H1 (cell line): ENCODE results near the gene SLC24A1. TPM values are rescaled to one million over a fixed set of nuclear protein-coding genes. Genes with fewer than 3 reads are reported as not detected.

ENCODE experiments used
- CTCF ChIA-PET: fragments of 300-600 bp; sonication (Branson Sonifier 250); formaldehyde crosslinking; loops from one replicate; lab custom pipeline; 2021; ENCODE audit not compliant: partially characterized antibody; lab: Charles Lee
- POLR2A ChIA-PET: fragments of 300-600 bp; sonication (Branson Sonifier 250); formaldehyde crosslinking; loops from one replicate; lab custom pipeline; 2021; ENCODE audit warnings: inconsistent platforms; ENCODE audit not compliant: partially characterized antibody; lab: Charles Lee
- DNase-seq, 2 experiments: peaks; one replicate each; pipeline versions ENCODE4 v3.0.0 to v3.0.0-alpha.2; 2010 to 2022; ENCODE audit warnings: low spot score in 2 of 2, low read depth in 1 of 2, mixed read lengths in 1 of 2
- FAIRE-seq: peaks from 2 replicates; lab custom pipeline; 2011; peaks lifted over from hg19 to GRCh38; lab: Jason Lieb, UNC
- H2AFZ ChIP-seq: 2 replicates; pipeline ENCODE4 v1.8.1; 2012; ENCODE audit warnings: low read length, inconsistent platforms
- H2AK5ac ChIP-seq: 2 replicates; pipeline ENCODE4 v1.6.1; 2013; ENCODE audit warnings: low read depth, low read length
- H2BK120ac ChIP-seq: replicated peaks from 2 replicates; pipeline ENCODE3; 2013; ENCODE audit warnings: low read depth, low read length, inconsistent platforms
- H2BK12ac ChIP-seq: 2 replicates; pipeline ENCODE4 v1.6.1; 2013; ENCODE audit warnings: low read depth, low read length
- H2BK15ac ChIP-seq: 2 replicates; pipeline ENCODE4 v1.6.1; 2013; ENCODE audit warnings: low read length
- H2BK20ac ChIP-seq: 2 replicates; pipeline ENCODE4 v1.6.1; 2013; ENCODE audit warnings: low read length
- H2BK5ac ChIP-seq: 2 replicates; pipeline ENCODE4 v1.6.1; 2013; ENCODE audit warnings: low read depth, low read length
- H3K14ac ChIP-seq: 2 replicates; pipeline ENCODE4 v1.6.1; 2013; ENCODE audit warnings: inconsistent platforms; ENCODE audit not compliant: insufficient read length
- H3K18ac ChIP-seq: 2 replicates; pipeline ENCODE4 v1.6.1; 2013; ENCODE audit warnings: low read length; ENCODE audit errors: extremely low read depth
- H3K23ac ChIP-seq: 2 replicates; pipeline ENCODE4 v1.6.1; 2013; ENCODE audit warnings: inconsistent platforms; ENCODE audit not compliant: insufficient read length
- H3K23me2 ChIP-seq: 2 replicates; pipeline ENCODE4 v1.6.1; 2013; ENCODE audit warnings: low read depth, low read length
- H3K27ac ChIP-seq: 2 replicates; pipeline ENCODE4 v1.6.1; 2011; ENCODE audit warnings: low read depth, low read length, inconsistent platforms
- H3K27me3 ChIP-seq, 4 experiments: replicated peaks in 1 of 4; 1 replicate in 1 of 4; 2 replicates in 3 of 4; pipeline versions ENCODE4 v1.6.1 to v1.8.1; 2011 to 2013; ENCODE audit warnings: low read length in 3 of 4, mild to moderate bottlenecking in 3 of 4, inconsistent platforms in 2 of 4, mixed read lengths in 2 of 4, moderate library complexity in 1 of 4; ENCODE audit not compliant: control insufficient read depth in 3 of 4, insufficient read depth in 3 of 4; ENCODE audit errors: extremely low read depth in 1 of 4
- H3K36me3 ChIP-seq, 4 experiments: 2 replicates each; pipeline versions ENCODE4 v1.6.1 to v1.8.1; 2011 to 2013; ENCODE audit warnings: mild to moderate bottlenecking in 4 of 4, low read length in 3 of 4, moderate library complexity in 2 of 4, control low read depth in 1 of 4, inconsistent platforms in 1 of 4; ENCODE audit not compliant: insufficient read depth in 4 of 4, control insufficient read depth in 2 of 4
- H3K4ac ChIP-seq: replicated peaks from 2 replicates; pipeline ENCODE3; 2013; ENCODE audit warnings: low read length, low read depth, mixed read lengths, inconsistent platforms; ENCODE audit not compliant: insufficient read length
- H3K4me1 ChIP-seq, 4 experiments: replicated peaks in 1 of 4; 1 replicate in 1 of 4; 2 replicates in 3 of 4; pipeline versions ENCODE4 v1.6.1 to v1.8.1; 2011 to 2013; ENCODE audit warnings: low read length in 3 of 4, inconsistent platforms in 2 of 4, mixed read lengths in 1 of 4; ENCODE audit not compliant: insufficient read depth in 4 of 4, control insufficient read depth in 3 of 4
- H3K4me2 ChIP-seq, 2 experiments: 2 replicates each; pipeline versions ENCODE4 v1.6.1 to v1.8.1; 2011 to 2013; ENCODE audit warnings: low read depth in 2 of 2, low read length in 2 of 2, control low read depth in 1 of 2, inconsistent platforms in 1 of 2, mild to moderate bottlenecking in 1 of 2; ENCODE audit not compliant: insufficient read depth in 1 of 2
- H3K4me3 ChIP-seq, 4 experiments: fragments of 200-600, 300-600 bp in 1 of 4; sonication (generic), shearing (Covaris generic), sonication (Bioruptor Twin) in 1 of 4; 2 replicates each; pipeline versions ENCODE4 v1.5.1 to v1.8.1; 2011 to 2016; ENCODE audit warnings: low read length in 4 of 4, low read depth in 3 of 4, control low read depth in 2 of 4, inconsistent platforms in 2 of 4, mild to moderate bottlenecking in 2 of 4, mixed read lengths in 1 of 4, moderate library complexity in 1 of 4; ENCODE audit not compliant: insufficient read depth in 2 of 4; ENCODE audit errors: extremely low read depth in 1 of 4
- H3K56ac ChIP-seq: replicated peaks from 2 replicates; pipeline ENCODE3; 2013; ENCODE audit warnings: low read depth, mild to moderate bottlenecking, mixed read lengths, low read length, inconsistent platforms; ENCODE audit not compliant: insufficient read length
- H3K79me1 ChIP-seq: 2 replicates; pipeline ENCODE4 v1.6.1; 2013; ENCODE audit warnings: low read depth, low read length, control low read depth
- H3K79me2 ChIP-seq, 2 experiments: 2 replicates each; pipeline versions ENCODE4 v1.6.1 to v1.8.1; 2012 to 2013; ENCODE audit warnings: low read length in 2 of 2, mild to moderate bottlenecking in 2 of 2, inconsistent platforms in 1 of 2; ENCODE audit not compliant: insufficient read depth in 2 of 2, control insufficient read depth in 1 of 2
- H3K9ac ChIP-seq, 4 experiments: replicated peaks in 1 of 4; 1 replicate in 1 of 4; 2 replicates in 3 of 4; pipeline versions ENCODE4 v1.6.1 to v1.8.1; 2011 to 2013; ENCODE audit warnings: low read depth in 3 of 4, low read length in 3 of 4, control low read depth in 2 of 4, mild to moderate bottlenecking in 2 of 4, moderate library complexity in 2 of 4, inconsistent platforms in 1 of 4; ENCODE audit errors: extremely low read depth in 1 of 4
- H3K9me3 ChIP-seq, 2 experiments: 2 replicates each; pipeline versions ENCODE4 v1.6.1 to v1.8.1; 2012 to 2013; ENCODE audit warnings: mild to moderate bottlenecking in 2 of 2, moderate library complexity in 2 of 2, control low read depth in 1 of 2, inconsistent platforms in 1 of 2, low read depth in 1 of 2, low read length in 1 of 2, mixed read lengths in 1 of 2; ENCODE audit not compliant: insufficient read depth in 2 of 2
- H4K20me1 ChIP-seq, 2 experiments: replicated peaks in 1 of 2; 2 replicates each; pipeline versions ENCODE3 to v1.8.1; 2011 to 2013; ENCODE audit warnings: inconsistent platforms in 2 of 2, low read length in 2 of 2, mild to moderate bottlenecking in 1 of 2; ENCODE audit not compliant: insufficient read depth in 2 of 2, control insufficient read depth in 1 of 2
- H4K5ac ChIP-seq: 2 replicates; pipeline ENCODE4 v1.6.1; 2013; ENCODE audit warnings: low read length, low read depth, mixed read lengths, inconsistent platforms; ENCODE audit not compliant: insufficient read length
- H4K8ac ChIP-seq: 2 replicates; pipeline ENCODE4 v1.8.0; 2013; ENCODE audit warnings: mild to moderate bottlenecking, moderate library complexity, low read length, inconsistent platforms; ENCODE audit not compliant: insufficient read depth; ENCODE audit errors: extremely low read depth
- H4K91ac ChIP-seq: replicated peaks from 2 replicates; pipeline ENCODE3; 2013; ENCODE audit warnings: low read length, mixed read lengths, inconsistent platforms; ENCODE audit not compliant: insufficient read length
- USF2 ChIP-seq: IDR thresholded peaks from 2 replicates; pipeline ENCODE4 v1.6.1; 2011; ENCODE audit warnings: low read length, improper control_type of control experiment
- WGBS, 2 experiments: shearing (Covaris generic) in 1 of 2; methylation state at CpG; one replicate each; pipeline versions ENCODE4 v1.1.6 to v1.1.7; 2013 to 2015; ENCODE audit warnings: low lambda C conversion rate in 2 of 2, mixed read lengths in 2 of 2, inconsistent platforms in 1 of 2, low coverage in 1 of 2, missing lambda C conversion rate in 1 of 2; ENCODE audit not compliant: insufficient replicate concordance in 2 of 2, insufficient coverage in 1 of 2, insufficient read length in 1 of 2; ENCODE audit errors: extremely low coverage in 1 of 2, missing lambda C conversion rate in 1 of 2; 5-methylcytosine and 5-hydroxymethylcytosine counted together
- polyA plus RNA-seq, 7 experiments: library from polyadenylated mRNA; depleted of rRNA in 3 of 7; stranded (reverse) in 5 of 7; unstranded in 2 of 7; fragments of >200 nt in 5 of 7; fragments of 200-250 nt in 2 of 7; gene quantifications; 1 replicate in 5 of 7; 2 replicates in 1 of 7; 4 replicates in 1 of 7; pipeline versions ENCODE4 v1.2.1 to v1.2.3, GENCODE V29; 2011 to 2013; ENCODE audit warnings: missing spikeins in 2 of 7, mixed read lengths in 2 of 7
- total RNA-seq: library from RNA; stranded (reverse); fragmentation: NEBNext Ultra II Directional; extraction: Animal tissue kit (Norgen Biotek cat#: 25700); gene quantifications from 2 replicates; pipeline ENCODE4 v1.2.1, GENCODE V29; 2021
- TF ChIP-seq, protein P1 (sequence below), 3 experiments: IDR thresholded peaks; 1 replicate in 2 of 3; 2 replicates in 1 of 3; pipeline versions ENCODE4 v1.5.1 to v1.6.1; 2011; ENCODE audit warnings: low read length in 3 of 3, mild to moderate bottlenecking in 3 of 3, inconsistent platforms in 2 of 3, low read depth in 1 of 3, moderate library complexity in 1 of 3; ENCODE audit not compliant: insufficient read depth in 1 of 3; ENCODE audit errors: control extremely low read depth in 1 of 3

The SLC24A1 gene
- total and polyA plus RNA-seq, 2 of the 8 experiments (the other 6 are each of a cell fraction or from before 2014, with no cell fraction given): 4.9 to 6.6 TPM

- Histone ChIP-seq H4K5ac (no peak overlapping the region), H3K36me3 (no peaks in the 10 kb centered on the region), H3K9ac (no peak overlapping the region), H3K9me3 (no peaks in the 10 kb centered on the region), H2BK12ac (peak overlapping the region; percentile 75; the same call in 1 of the 2 replicates), H3K4me3 (no peak overlapping the region), H3K79me1 (no peaks in the 10 kb centered on the region), H4K20me1 (no peaks in the 10 kb centered on the region), H3K4me1 (peaks cover 0 to 3% (median 0%) of the 10 kb centered on the region in 4 experiments; a peak in 1 of 7 replicates), H3K27me3 (no peaks in the 10 kb centered on the region; a peak in 1 of 7 replicates), H2BK120ac (no peak overlapping the region), H2BK5ac (0 out of 2 replicates have a peak overlapping the region, but pooled peaks have one; percentile 9), H2AK5ac (no peak overlapping the region), H3K56ac (no peak overlapping the region), H3K79me2 (no peaks in the 10 kb centered on the region), H3K4ac (no peak overlapping the region), H2AFZ (0 out of 2 replicates have a peak overlapping the region, but pooled peaks have one; percentile 6), H4K91ac (no peak overlapping the region), H3K18ac (no peak overlapping the region), H2BK20ac (no peak overlapping the region), H3K23me2 (no peaks in the 10 kb centered on the region), H3K14ac (no peak overlapping the region), H3K27ac (no peak overlapping the region), H3K4me2 (no peak overlapping the region), H4K8ac (no peak overlapping the region), H2BK15ac (no peak overlapping the region), H3K23ac (no peak overlapping the region)
- ChIA-PET CTCF (interaction anchor here (0.7 to 10.9 kb wide), 34 partner anchors 10 to 563 kb away, joined by 3 to 134 read pairs (median 4); partner anchors contain the start of genes INTS14 and SLC24A1), POLR2A (interaction anchor here (0.9 to 2.0 kb wide), 2 partner anchors 27 to 231 kb away, joined by 3 to 7 read pairs; partner anchors contain the start of genes INTS14 and RAB11A)
- no peak for TF ChIP-seq USF2
- TF ChIP-seq, protein P1, sequence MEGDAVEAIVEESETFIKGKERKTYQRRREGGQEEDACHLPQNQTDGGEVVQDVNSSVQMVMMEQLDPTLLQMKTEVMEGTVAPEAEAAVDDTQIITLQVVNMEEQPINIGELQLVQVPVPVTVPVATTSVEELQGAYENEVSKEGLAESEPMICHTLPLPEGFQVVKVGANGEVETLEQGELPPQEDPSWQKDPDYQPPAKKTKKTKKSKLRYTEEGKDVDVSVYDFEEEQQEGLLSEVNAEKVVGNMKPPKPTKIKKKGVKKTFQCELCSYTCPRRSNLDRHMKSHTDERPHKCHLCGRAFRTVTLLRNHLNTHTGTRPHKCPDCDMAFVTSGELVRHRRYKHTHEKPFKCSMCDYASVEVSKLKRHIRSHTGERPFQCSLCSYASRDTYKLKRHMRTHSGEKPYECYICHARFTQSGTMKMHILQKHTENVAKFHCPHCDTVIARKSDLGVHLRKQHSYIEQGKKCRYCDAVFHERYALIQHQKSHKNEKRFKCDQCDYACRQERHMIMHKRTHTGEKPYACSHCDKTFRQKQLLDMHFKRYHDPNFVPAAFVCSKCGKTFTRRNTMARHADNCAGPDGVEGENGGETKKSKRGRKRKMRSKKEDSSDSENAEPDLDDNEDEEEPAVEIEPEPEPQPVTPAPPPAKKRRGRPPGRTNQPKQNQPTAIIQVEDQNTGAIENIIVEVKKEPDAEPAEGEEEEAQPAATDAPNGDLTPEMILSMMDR (IDR thresholded peaks at IDR 0.05; ENCODE audit: control extremely low read depth in 1 of 3, insufficient read depth in 1 of 3, low read depth in 1 of 3, low read length in 3 of 3): peak in 1 of 3 experiments; percentile 20; a peak in 1 of 4 replicates
- DNase-seq (no peak), FAIRE-seq (no peak)
- 81% methylated on average over 5 of the region's 5 CpGs; no CpG with 5 or more reads in 1 of the 2 experiments for WGBS, 2 experiments
Measured at GRCh38 chr15:65638109-65638508, 16.4 kb downstream of the SLC24A1 start.
